MCF 10A (cell line): Measurements from ENCODE around the gene LRMDA. TPM values are rescaled to one million over a fixed set of nuclear protein-coding genes. Genes with fewer than 3 reads are reported as not detected.
"Not testable (repeated sequence)": the region's sequence is repeated elsewhere in the genome, so short reads cannot be mapped to it uniquely, and the experiment has no call there.

Experiments used
- BruUV-seq: library from RNA; stranded (reverse); fragments of 400-500 nt; replicated peaks from 2 replicates; lab custom pipeline; 2021; lab: Mats Ljungman, UMichigan
- CTCF ChIA-PET: fragments of 300-600 bp; sonication (Branson Sonifier 250); formaldehyde crosslinking; extraction: SDS; loops from one replicate; lab custom pipeline; 2021; ENCODE audit warnings: antibody characterized with exemption, inconsistent platforms; lab: Yijun Ruan, JAX
- POLR2A ChIA-PET: fragments of 300-600, 350-650 bp; sonication (Branson Sonifier 250); formaldehyde crosslinking; extraction: SDS; loops from one replicate; lab custom pipeline; 2020; ENCODE audit warnings: antibody characterized with exemption, inconsistent platforms; lab: Yijun Ruan, JAX
- DNase-seq: peaks from one replicate; pipeline ENCODE4 v3.0.0-alpha.2; 2018; ENCODE audit not compliant: unreplicated experiment
- H3K27ac Mint-ChIP-seq: one replicate; pipeline ENCODE4 v1.8.0; 2022; ENCODE audit warnings: mild to moderate bottlenecking, low read depth, mixed read lengths; ENCODE audit not compliant: unreplicated experiment
- H3K27me3 Mint-ChIP-seq: one replicate; pipeline ENCODE4 v1.8.0; 2022; ENCODE audit warnings: mixed read lengths; ENCODE audit not compliant: insufficient read depth, unreplicated experiment
- H3K36me3 Mint-ChIP-seq: one replicate; pipeline ENCODE4 v1.8.0; 2022; ENCODE audit warnings: mild to moderate bottlenecking, moderate library complexity, mixed read lengths; ENCODE audit not compliant: insufficient read depth, unreplicated experiment
- H3K4me1 Mint-ChIP-seq: one replicate; pipeline ENCODE4 v1.8.0; 2022; ENCODE audit warnings: mixed read lengths; ENCODE audit not compliant: insufficient read depth, unreplicated experiment
- H3K4me3 Mint-ChIP-seq: one replicate; pipeline ENCODE4 v1.8.0; 2022; ENCODE audit warnings: mild to moderate bottlenecking, moderate library complexity, mixed read lengths; ENCODE audit not compliant: unreplicated experiment
- H3K9me3 Mint-ChIP-seq: one replicate; pipeline ENCODE4 v1.8.0; 2022; ENCODE audit warnings: mixed read lengths; ENCODE audit not compliant: unreplicated experiment
- intact Hi-C: fragments of 100-400 bp; cut with micrococcal nuclease; formaldehyde crosslinking; loops from 2 replicates; pipeline ENCODE4 v1.14.1; 2022
- total RNA-seq: library from RNA; stranded (reverse); gene quantifications from 2 replicates; pipeline ENCODE4 v1.2.3, GENCODE V29; 2022
- TF ChIP-seq, protein P1 (sequence below): fragments of 200-600 bp; IDR thresholded peaks from one replicate; pipeline ENCODE4 v1.8.0; 2022; ENCODE audit warnings: antibody characterized with exemption, mild to moderate bottlenecking; ENCODE audit not compliant: unreplicated experiment

Gene LRMDA
- total RNA-seq, 1 experiment from 2014 or later, result not detected

DNA sequence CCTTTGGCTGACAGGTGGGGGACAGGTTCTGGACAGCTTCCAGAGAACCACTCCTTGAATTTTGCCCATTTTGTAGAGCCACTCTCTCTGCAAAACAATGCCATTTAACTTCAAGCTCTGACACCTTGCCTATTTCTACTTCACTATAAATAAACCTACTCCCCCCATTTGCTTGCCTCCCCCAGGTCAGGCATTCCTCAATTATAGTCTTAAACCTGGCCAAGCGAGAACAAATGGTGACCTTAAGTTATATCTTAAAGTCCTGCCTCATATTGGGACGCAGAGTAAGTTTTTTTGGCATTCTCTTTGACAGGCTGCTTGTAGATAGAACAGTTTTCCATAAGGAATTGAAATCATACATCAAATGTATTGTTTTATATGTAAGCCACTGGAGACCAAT, 706.9 kb downstream of the LRMDA start:
- H3K4me3 Mint-ChIP-seq, result no peak overlapping the region
- H3K9me3 Mint-ChIP-seq, result no peaks in the 10 kb centered on the region
- H3K36me3 Mint-ChIP-seq, result no peaks in the 10 kb centered on the region
- H3K4me1 Mint-ChIP-seq, result no peaks in the 10 kb centered on the region
- peaks cover 29% of the 10 kb centered on the region for H3K27me3 Mint-ChIP-seq
- ChIA-PET CTCF (interaction anchor here (0.5 to 0.9 kb wide), 2 partner anchors 21 to 738 kb away, joined by 3 to 4 read pairs; no protein-coding TSS in a partner anchor), POLR2A (no interaction called here)
- no TSS peak for BruUV-seq
- H3K27ac Mint-ChIP-seq, result no peak overlapping the region
- intact Hi-C loops, result no loop called here
- TF ChIP-seq, protein P1, sequence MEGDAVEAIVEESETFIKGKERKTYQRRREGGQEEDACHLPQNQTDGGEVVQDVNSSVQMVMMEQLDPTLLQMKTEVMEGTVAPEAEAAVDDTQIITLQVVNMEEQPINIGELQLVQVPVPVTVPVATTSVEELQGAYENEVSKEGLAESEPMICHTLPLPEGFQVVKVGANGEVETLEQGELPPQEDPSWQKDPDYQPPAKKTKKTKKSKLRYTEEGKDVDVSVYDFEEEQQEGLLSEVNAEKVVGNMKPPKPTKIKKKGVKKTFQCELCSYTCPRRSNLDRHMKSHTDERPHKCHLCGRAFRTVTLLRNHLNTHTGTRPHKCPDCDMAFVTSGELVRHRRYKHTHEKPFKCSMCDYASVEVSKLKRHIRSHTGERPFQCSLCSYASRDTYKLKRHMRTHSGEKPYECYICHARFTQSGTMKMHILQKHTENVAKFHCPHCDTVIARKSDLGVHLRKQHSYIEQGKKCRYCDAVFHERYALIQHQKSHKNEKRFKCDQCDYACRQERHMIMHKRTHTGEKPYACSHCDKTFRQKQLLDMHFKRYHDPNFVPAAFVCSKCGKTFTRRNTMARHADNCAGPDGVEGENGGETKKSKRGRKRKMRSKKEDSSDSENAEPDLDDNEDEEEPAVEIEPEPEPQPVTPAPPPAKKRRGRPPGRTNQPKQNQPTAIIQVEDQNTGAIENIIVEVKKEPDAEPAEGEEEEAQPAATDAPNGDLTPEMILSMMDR, result no peak
- no peak for DNase-seq

DNA sequence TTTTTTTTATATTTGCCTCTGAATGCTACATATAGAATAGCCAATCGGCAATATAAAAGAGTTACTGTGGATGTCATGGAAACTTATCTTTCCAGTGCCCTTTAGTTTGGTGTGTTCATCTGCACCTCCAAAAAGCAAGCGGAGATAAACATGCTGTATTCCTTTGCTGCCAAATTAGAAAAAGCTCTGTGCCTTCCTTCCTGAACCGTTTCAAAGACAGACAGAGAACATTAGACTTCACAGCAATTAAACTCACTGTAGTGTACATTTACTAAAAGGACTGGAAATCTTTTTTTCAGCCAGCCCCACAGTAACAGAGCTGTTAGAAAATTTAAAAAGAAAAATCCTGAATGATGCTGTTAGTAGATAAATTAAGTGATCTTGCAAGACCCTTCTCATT, 707.5 kb downstream of the LRMDA start:
- H3K36me3 Mint-ChIP-seq, result no peaks in the 10 kb centered on the region
- TF ChIP-seq, protein P1, result no peak
- no peak for DNase-seq
- no peaks in the 10 kb centered on the region for H3K4me1 Mint-ChIP-seq
- H3K4me3 Mint-ChIP-seq, result no peak overlapping the region
- ChIA-PET POLR2A (no interaction called here), CTCF (interaction anchor here (0.6 to 0.9 kb wide), 2 partner anchors 22 to 866 kb away, joined by 3 to 4 read pairs; no protein-coding TSS in a partner anchor)
- peaks cover 29% of the 10 kb centered on the region for H3K27me3 Mint-ChIP-seq
- H3K9me3 Mint-ChIP-seq, result no peaks in the 10 kb centered on the region
- intact Hi-C loops, result no loop called here
- BruUV-seq, result no TSS peak
- H3K27ac Mint-ChIP-seq, result no peak overlapping the region

DNA sequence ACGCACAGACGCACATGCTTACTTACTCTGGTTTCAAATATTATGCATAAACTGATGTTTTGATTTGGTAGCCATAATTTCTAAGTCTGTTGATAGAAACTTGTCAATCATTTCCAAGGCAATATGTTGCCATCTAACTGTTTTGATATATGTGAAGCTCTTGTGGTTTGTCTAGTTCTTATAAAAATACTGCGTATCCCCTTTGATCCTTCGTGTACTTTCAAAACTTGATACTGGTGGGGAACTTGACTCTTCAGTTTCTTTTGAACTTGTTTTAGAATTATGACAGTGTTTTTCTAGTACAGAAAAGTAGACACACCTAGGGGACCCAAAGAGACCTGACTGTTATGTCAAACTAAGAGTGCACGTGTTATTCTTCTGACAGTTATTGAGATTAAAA, 708.0 kb downstream of the LRMDA start:
- POLR2A ChIA-PET, result no interaction called here
- CTCF ChIA-PET, result interaction anchor here (0.6 to 0.7 kb wide), 2 partner anchors 103 to 865 kb away, joined by 3 read pairs; no protein-coding TSS in a partner anchor

DNA sequence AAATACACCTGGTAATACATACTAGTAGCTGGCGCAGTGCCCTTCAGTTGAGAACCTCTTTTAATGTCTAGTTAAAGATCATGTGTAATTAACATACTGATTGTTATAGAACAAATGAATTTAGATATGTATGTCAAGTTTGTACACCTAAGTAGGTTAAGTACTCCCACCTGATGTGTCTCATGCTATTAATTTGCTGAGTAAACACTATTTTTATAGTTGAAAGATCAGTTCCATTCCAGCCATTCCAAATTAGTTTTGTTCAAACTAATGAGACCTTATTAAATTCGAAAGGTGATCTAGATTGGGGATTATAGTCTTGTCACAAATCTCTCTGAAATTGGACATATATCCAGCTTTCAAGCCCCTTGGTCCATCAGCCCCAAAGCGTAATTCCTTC, 710.0 kb downstream of the LRMDA start:
- ChIA-PET POLR2A (no interaction called here), CTCF (interaction anchor here (0.5 to 0.7 kb wide), 2 partner anchors 217 to 368 kb away, joined by 3 read pairs; no protein-coding TSS in a partner anchor)
- Mint-ChIP-seq H3K4me1 (no peaks in the 10 kb centered on the region), H3K36me3 (peaks cover 3% of the 10 kb centered on the region), H3K27me3 (peaks cover 42% of the 10 kb centered on the region), H3K9me3 (peaks cover 7% of the 10 kb centered on the region), H3K4me3 (no peak overlapping the region), H3K27ac (no peak overlapping the region)
- intact Hi-C loops, result no loop called here
- no TSS peak for BruUV-seq
- TF ChIP-seq, protein P1, result no peak
- DNase-seq, result no peak

More for the DNA sequence above, 708.0 kb downstream of the LRMDA start:
- TF ChIP-seq, protein P1, result no peak
- no peak for DNase-seq
- BruUV-seq, result no TSS peak
- no peak overlapping the region for H3K4me3 Mint-ChIP-seq
- no peaks in the 10 kb centered on the region for H3K9me3 Mint-ChIP-seq
- H3K36me3 Mint-ChIP-seq, result no peaks in the 10 kb centered on the region
- H3K27ac Mint-ChIP-seq, result no peak overlapping the region
- peaks cover 29% of the 10 kb centered on the region for H3K27me3 Mint-ChIP-seq
- intact Hi-C loops, result no loop called here
- H3K4me1 Mint-ChIP-seq, result no peaks in the 10 kb centered on the region

DNA sequence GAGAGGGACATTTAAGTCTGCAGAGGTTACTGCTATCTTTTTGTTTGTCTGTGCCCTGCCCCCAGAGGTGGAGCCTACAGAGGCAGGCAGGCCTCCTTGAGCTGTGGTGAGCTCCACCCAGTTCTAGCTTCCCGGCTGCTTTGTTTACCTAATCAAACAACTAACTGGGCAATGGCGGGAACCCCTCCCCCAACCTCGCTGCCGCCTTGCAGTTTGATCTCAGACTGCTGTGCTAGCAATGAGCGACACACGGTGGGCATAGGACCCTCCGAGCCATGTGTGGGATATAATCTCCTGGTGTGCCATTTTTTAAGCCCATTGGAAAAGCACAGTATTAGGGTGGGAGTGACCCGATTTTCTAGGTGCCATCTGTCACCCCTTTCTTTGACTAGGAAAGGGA, 716.8 kb downstream of the LRMDA start:
- H3K27ac Mint-ChIP-seq, POLR2A ChIA-PET, H3K36me3 Mint-ChIP-seq, H3K9me3 Mint-ChIP-seq, DNase-seq, intact Hi-C loops, H3K4me1 Mint-ChIP-seq, CTCF ChIA-PET, H3K4me3 Mint-ChIP-seq, BruUV-seq: not testable (repeated sequence)
- H3K27me3 Mint-ChIP-seq, result peaks cover 14% of the 10 kb centered on the region
